ENCODE results near the gene FBLN1.
"Not testable (repeated sequence)": the region's sequence is repeated elsewhere in the genome, so short reads cannot be mapped to it uniquely, and the experiment has no call there.

The FBLN1 gene

GRCh38 chr22:45475851-45476514 lies 26.7 kb upstream of the FBLN1 start:
- H3K27ac ChIP-seq, result no peak overlapping the region
- DNase-seq (ENCODE audit: low read depth, low spot score), result no peak

GRCh38 chr22:45476814-45477213 lies 25.9 kb upstream of the FBLN1 start:
- no peak overlapping the region for H3K27ac ChIP-seq
- no peak for DNase-seq (ENCODE audit: low read depth, low spot score)

- no peak overlapping the region for H3K27ac ChIP-seq
- no peak for DNase-seq (ENCODE audit: low read depth, low spot score)
These were observed 25.1 kb upstream of the FBLN1 start for GRCh38 chr22:45477366-45478107.

GRCh38 chr22:45478108-45478771 lies 24.4 kb upstream of the FBLN1 start:
- no peak overlapping the region for H3K27ac ChIP-seq
- DNase-seq (ENCODE audit: low read depth, low spot score), result no peak

GRCh38 chr22:45480717-45481116 lies 22.0 kb upstream of the FBLN1 start:
- no peak for DNase-seq (ENCODE audit: low read depth, low spot score)
- H3K27ac ChIP-seq, result no peak overlapping the region

GRCh38 chr22:45481661-45482060 lies 21.0 kb upstream of the FBLN1 start:
- no peak for DNase-seq (ENCODE audit: low read depth, low spot score)
- no peak overlapping the region for H3K27ac ChIP-seq

GRCh38 chr22:45482169-45482568 lies 20.5 kb upstream of the FBLN1 start:
- no peak overlapping the region for H3K27ac ChIP-seq
- no peak for DNase-seq (ENCODE audit: low read depth, low spot score)

- DNase-seq (ENCODE audit: low read depth, low spot score), result no peak
- no peak overlapping the region for H3K27ac ChIP-seq
These were observed 19.4 kb upstream of the FBLN1 start for GRCh38 chr22:45483319-45483718.

GRCh38 chr22:45483918-45484499 lies 18.7 kb upstream of the FBLN1 start:
- no peak overlapping the region for H3K27ac ChIP-seq
- no peak for DNase-seq (ENCODE audit: low read depth, low spot score)

- no peak overlapping the region for H3K27ac ChIP-seq
- DNase-seq (ENCODE audit: low read depth, low spot score), result no peak
These were observed 17.9 kb upstream of the FBLN1 start for GRCh38 chr22:45484742-45485141.

- H3K27ac ChIP-seq, result no peak overlapping the region
- no peak for DNase-seq (ENCODE audit: low read depth, low spot score)
These were observed 17.4 kb upstream of the FBLN1 start for GRCh38 chr22:45485261-45485660.

- DNase-seq (ENCODE audit: low read depth, low spot score), result no peak
- no peak overlapping the region for H3K27ac ChIP-seq
These were observed 13.8 kb upstream of the FBLN1 start for GRCh38 chr22:45488764-45489370.

GRCh38 chr22:45490836-45491235 lies 11.8 kb upstream of the FBLN1 start:
- no peak overlapping the region for H3K27ac ChIP-seq
- no peak for DNase-seq (ENCODE audit: low read depth, low spot score)

- no peak overlapping the region for H3K27ac ChIP-seq
- no peak for DNase-seq (ENCODE audit: low read depth, low spot score)
These were observed 10.8 kb upstream of the FBLN1 start for GRCh38 chr22:45491841-45492240.

GRCh38 chr22:45493286-45493771 lies 9.4 kb upstream of the FBLN1 start:
- no peak for DNase-seq (ENCODE audit: low read depth, low spot score)
- H3K27ac ChIP-seq, result no peak overlapping the region

- DNase-seq (ENCODE audit: low read depth, low spot score); H3K27ac ChIP-seq: not testable (repeated sequence)
These were observed 8.4 kb upstream of the FBLN1 start for GRCh38 chr22:45494306-45494705.

GRCh38 chr22:45495616-45496015 lies 7.1 kb upstream of the FBLN1 start:
- not testable (repeated sequence) for H3K27ac ChIP-seq; DNase-seq (ENCODE audit: low read depth, low spot score)

- no peak overlapping the region for H3K27ac ChIP-seq
- DNase-seq (ENCODE audit: low read depth, low spot score), result no peak
These were observed 6.2 kb upstream of the FBLN1 start for GRCh38 chr22:45496451-45496941.

- no peak overlapping the region for H3K27ac ChIP-seq
- DNase-seq (ENCODE audit: low read depth, low spot score), result no peak
These were observed 5.1 kb upstream of the FBLN1 start for GRCh38 chr22:45497351-45498145.
